Liver (tissue), 9 donors: ENCODE data around the gene BIRC7. TPM values are rescaled to one million over a fixed set of nuclear protein-coding genes. Genes with fewer than 3 reads are reported as not detected.

Experiments used
- DNase-seq: peaks from one replicate; pipeline ENCODE4 v3.0.0-alpha.2; 2017; ENCODE audit warnings: low spot score
- H3K27ac ChIP-seq, 2 donors: one replicate each; pipeline ENCODE4 v1.7.0; 2013; ENCODE audit warnings: inconsistent platforms in 2 of 2, low read length in 2 of 2, control low read depth in 1 of 2, low read depth in 1 of 2, mild to moderate bottlenecking in 1 of 2
- H3K27me3 ChIP-seq, 4 donors: one replicate each; pipeline versions ENCODE4 v1.6.1 to v1.7.0; 2013; ENCODE audit warnings: low read length in 3 of 4, inconsistent platforms in 1 of 4, mild to moderate bottlenecking in 1 of 4, moderate library complexity in 1 of 4; ENCODE audit not compliant: control insufficient read depth in 4 of 4, insufficient read depth in 4 of 4
- H3K36me3 ChIP-seq, 4 donors: one replicate each; pipeline versions ENCODE4 v1.6.1 to v1.7.0; 2013; ENCODE audit warnings: low read length in 3 of 4, mild to moderate bottlenecking in 3 of 4, low read depth in 1 of 4, moderate library complexity in 1 of 4; ENCODE audit not compliant: control insufficient read depth in 4 of 4, insufficient read depth in 3 of 4
- H3K4me1 ChIP-seq, 4 donors: one replicate each; pipeline versions ENCODE4 v1.6.1 to v1.7.0; 2013; ENCODE audit warnings: low read length in 3 of 4, mild to moderate bottlenecking in 3 of 4, moderate library complexity in 1 of 4; ENCODE audit not compliant: control insufficient read depth in 4 of 4, insufficient read depth in 4 of 4
- H3K4me3 ChIP-seq, 3 donors: one replicate each; pipeline versions ENCODE4 v1.6.1 to v1.7.0; 2013; ENCODE audit warnings: low read length in 3 of 3, control low read depth in 1 of 3, low read depth in 1 of 3, mild to moderate bottlenecking in 1 of 3
- H3K9ac ChIP-seq, 2 donors: one replicate each; pipeline ENCODE4 v1.7.0; 2013; ENCODE audit warnings: low read length in 2 of 2, mild to moderate bottlenecking in 2 of 2, moderate library complexity in 2 of 2, control low read depth in 1 of 2, low read depth in 1 of 2
- H3K9me3 ChIP-seq, 4 donors: one replicate each; pipeline versions ENCODE4 v1.6.1 to v1.7.0; 2013; ENCODE audit warnings: low read length in 3 of 4; ENCODE audit not compliant: control insufficient read depth in 4 of 4
- EGR1 ChIP-seq, 2 donors: IDR thresholded peaks; 2 replicates each; pipeline ENCODE4 v1.6.1; 2016 to 2018; ENCODE audit warnings: antibody characterized with exemption in 2 of 2, low read depth in 2 of 2
- FOXA1 ChIP-seq: IDR thresholded peaks from 2 replicates; pipeline ENCODE4 v1.6.1; 2016; ENCODE audit warnings: antibody characterized with exemption
- FOXA2 ChIP-seq: IDR thresholded peaks from 2 replicates; pipeline ENCODE4 v1.6.1; 2016; ENCODE audit warnings: antibody characterized with exemption
- GABPA ChIP-seq, 2 donors: IDR thresholded peaks in 1 of 2; conservative IDR thresholded peaks in 1 of 2; 2 replicates each; pipeline ENCODE4 v1.6.1; 2016; ENCODE audit warnings: antibody characterized with exemption in 2 of 2, mild to moderate bottlenecking in 1 of 2, moderate library complexity in 1 of 2
- HNF4A ChIP-seq, 2 donors: conservative IDR thresholded peaks; 2 replicates each; pipeline ENCODE4 v1.6.1; 2016; ENCODE audit warnings: antibody characterized with exemption in 2 of 2, mild to moderate bottlenecking in 2 of 2
- HNF4G ChIP-seq: IDR thresholded peaks from 2 replicates; pipeline ENCODE4 v1.6.1; 2016; ENCODE audit warnings: antibody characterized with exemption
- JUND ChIP-seq, 2 donors: IDR thresholded peaks; 2 replicates each; pipeline ENCODE4 v1.6.1; 2016; ENCODE audit warnings: antibody characterized with exemption in 2 of 2
- NR2F2 ChIP-seq: IDR thresholded peaks from 2 replicates; pipeline ENCODE4 v1.6.1; 2016; ENCODE audit warnings: antibody characterized with exemption
- RAD21 ChIP-seq, 2 donors: IDR thresholded peaks; 2 replicates each; pipeline ENCODE4 v1.6.1; 2016; ENCODE audit warnings: antibody characterized with exemption in 2 of 2, mild to moderate bottlenecking in 2 of 2
- RXRA ChIP-seq, 2 donors: IDR thresholded peaks; 2 replicates each; pipeline ENCODE4 v1.6.1; 2017 to 2018; ENCODE audit warnings: antibody characterized with exemption in 2 of 2, mild to moderate bottlenecking in 1 of 2
- SP1 ChIP-seq: IDR thresholded peaks from 2 replicates; pipeline ENCODE4 v1.6.1; 2018; ENCODE audit warnings: antibody characterized with exemption, mild to moderate bottlenecking
- TAF1 ChIP-seq: conservative IDR thresholded peaks from 2 replicates; pipeline ENCODE4 v1.6.1; 2016; ENCODE audit warnings: antibody characterized with exemption, mild to moderate bottlenecking
- YY1 ChIP-seq: IDR thresholded peaks from 2 replicates; pipeline ENCODE4 v1.6.1; 2016; ENCODE audit warnings: antibody characterized with exemption, mild to moderate bottlenecking
- WGBS: extraction: QIAGEN DNeasy Blood & Tissue Kit; methylation state at CpG from one replicate; pipeline ENCODE4 v1.1.7; 2013; 5-methylcytosine and 5-hydroxymethylcytosine counted together
- polyA plus RNA-seq, 2 donors: library from polyadenylated mRNA; stranded (reverse) in 1 of 2; unstranded in 1 of 2; fragments of 200-250 nt in 1 of 2; fragments of >200 nt in 1 of 2; fragmentation: Nextera tagmentation in 1 of 2; extraction: Ambion mirVana in 1 of 2; gene quantifications; one replicate each; pipeline versions ENCODE4 v1.2.1 to v1.2.3, GENCODE V29; 2013 to 2015
- total RNA-seq, 2 donors: library from RNA; depleted of rRNA; stranded (reverse); fragments of >200 nt; gene quantifications; one replicate each; pipeline ENCODE4 v1.2.3, GENCODE V29; 2014
- TF ChIP-seq, protein P1 (sequence below): fragments of 150-350 bp; IDR thresholded peaks from 2 replicates; pipeline ENCODE4 v1.5.1; 2017; ENCODE audit warnings: improper control_type of control experiment, low read depth, low read length; ENCODE audit not compliant: missing input control
- TF ChIP-seq, protein P2 (sequence below): IDR thresholded peaks from 2 replicates; pipeline ENCODE4 v1.6.1; 2016; ENCODE audit warnings: antibody characterized with exemption
- TF ChIP-seq, protein P3 (sequence below): IDR thresholded peaks from 2 replicates; pipeline ENCODE4 v1.6.1; 2016; ENCODE audit warnings: antibody characterized with exemption, mild to moderate bottlenecking
- TF ChIP-seq, protein P4 (sequence below): IDR thresholded peaks from 2 replicates; pipeline ENCODE4 v1.6.1; 2016; ENCODE audit warnings: antibody characterized with exemption
- donor health status: healthy.
- donor health status: healthy.
- donor health status: healthy.
- donor health status: healthy.
- donor health status: healthy.

Gene BIRC7
- total and polyA plus RNA-seq, 4 donors, result 0.23 TPM; not detected in 3

DNA sequence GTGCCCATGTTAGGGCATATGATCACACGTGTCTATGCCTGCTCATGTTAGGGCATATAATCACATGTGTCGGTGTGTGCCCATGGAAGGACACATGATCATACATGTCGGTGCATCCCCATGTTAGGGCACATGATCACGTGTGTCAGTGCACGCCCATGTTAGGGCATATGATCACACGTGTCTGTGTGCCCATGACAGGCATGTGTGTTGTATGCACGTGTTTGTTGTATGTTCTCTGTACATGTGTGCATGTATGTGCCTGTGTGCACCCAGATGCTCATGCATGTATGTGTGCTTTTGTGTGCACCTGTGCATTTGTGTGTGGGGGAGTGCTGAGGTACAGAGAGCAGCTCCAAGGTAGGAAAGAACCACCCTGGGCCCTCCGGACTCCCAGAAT, 49.6 kb upstream of the BIRC7 start:
- DNase-seq, result no peak
- H3K27ac ChIP-seq, result no peak overlapping the region
- 93% methylated on average over 8 of the region's 8 CpGs for WGBS
- H3K4me3 ChIP-seq, result no peak overlapping the region
- no peak overlapping the region for H3K9ac ChIP-seq
- H3K9me3 ChIP-seq, result no peaks in the 10 kb centered on the region
- TF ChIP-seq RXRA (IDR thresholded peaks at IDR 0.05) (no peak), GABPA (IDR thresholded peaks at IDR 0.05 in 1 of 2, conservative IDR thresholded peaks at IDR 0.05 in 1 of 2) (no peak), SP1 (no peak), RAD21 (IDR thresholded peaks at IDR 0.05) (no peak), FOXA2 (no peak), EGR1 (IDR thresholded peaks at IDR 0.05; ENCODE audit: low read depth in 2 of 2) (no peak), NR2F2 (no peak), FOXA1 (no peak)
- TF ChIP-seq, protein P1, sequence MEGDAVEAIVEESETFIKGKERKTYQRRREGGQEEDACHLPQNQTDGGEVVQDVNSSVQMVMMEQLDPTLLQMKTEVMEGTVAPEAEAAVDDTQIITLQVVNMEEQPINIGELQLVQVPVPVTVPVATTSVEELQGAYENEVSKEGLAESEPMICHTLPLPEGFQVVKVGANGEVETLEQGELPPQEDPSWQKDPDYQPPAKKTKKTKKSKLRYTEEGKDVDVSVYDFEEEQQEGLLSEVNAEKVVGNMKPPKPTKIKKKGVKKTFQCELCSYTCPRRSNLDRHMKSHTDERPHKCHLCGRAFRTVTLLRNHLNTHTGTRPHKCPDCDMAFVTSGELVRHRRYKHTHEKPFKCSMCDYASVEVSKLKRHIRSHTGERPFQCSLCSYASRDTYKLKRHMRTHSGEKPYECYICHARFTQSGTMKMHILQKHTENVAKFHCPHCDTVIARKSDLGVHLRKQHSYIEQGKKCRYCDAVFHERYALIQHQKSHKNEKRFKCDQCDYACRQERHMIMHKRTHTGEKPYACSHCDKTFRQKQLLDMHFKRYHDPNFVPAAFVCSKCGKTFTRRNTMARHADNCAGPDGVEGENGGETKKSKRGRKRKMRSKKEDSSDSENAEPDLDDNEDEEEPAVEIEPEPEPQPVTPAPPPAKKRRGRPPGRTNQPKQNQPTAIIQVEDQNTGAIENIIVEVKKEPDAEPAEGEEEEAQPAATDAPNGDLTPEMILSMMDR, result no peak
- TF ChIP-seq, protein P2, sequence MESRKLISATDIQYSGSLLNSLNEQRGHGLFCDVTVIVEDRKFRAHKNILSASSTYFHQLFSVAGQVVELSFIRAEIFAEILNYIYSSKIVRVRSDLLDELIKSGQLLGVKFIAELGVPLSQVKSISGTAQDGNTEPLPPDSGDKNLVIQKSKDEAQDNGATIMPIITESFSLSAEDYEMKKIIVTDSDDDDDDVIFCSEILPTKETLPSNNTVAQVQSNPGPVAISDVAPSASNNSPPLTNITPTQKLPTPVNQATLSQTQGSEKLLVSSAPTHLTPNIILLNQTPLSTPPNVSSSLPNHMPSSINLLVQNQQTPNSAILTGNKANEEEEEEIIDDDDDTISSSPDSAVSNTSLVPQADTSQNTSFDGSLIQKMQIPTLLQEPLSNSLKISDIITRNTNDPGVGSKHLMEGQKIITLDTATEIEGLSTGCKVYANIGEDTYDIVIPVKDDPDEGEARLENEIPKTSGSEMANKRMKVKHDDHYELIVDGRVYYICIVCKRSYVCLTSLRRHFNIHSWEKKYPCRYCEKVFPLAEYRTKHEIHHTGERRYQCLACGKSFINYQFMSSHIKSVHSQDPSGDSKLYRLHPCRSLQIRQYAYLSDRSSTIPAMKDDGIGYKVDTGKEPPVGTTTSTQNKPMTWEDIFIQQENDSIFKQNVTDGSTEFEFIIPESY, result no peak
- TF ChIP-seq, protein P3, sequence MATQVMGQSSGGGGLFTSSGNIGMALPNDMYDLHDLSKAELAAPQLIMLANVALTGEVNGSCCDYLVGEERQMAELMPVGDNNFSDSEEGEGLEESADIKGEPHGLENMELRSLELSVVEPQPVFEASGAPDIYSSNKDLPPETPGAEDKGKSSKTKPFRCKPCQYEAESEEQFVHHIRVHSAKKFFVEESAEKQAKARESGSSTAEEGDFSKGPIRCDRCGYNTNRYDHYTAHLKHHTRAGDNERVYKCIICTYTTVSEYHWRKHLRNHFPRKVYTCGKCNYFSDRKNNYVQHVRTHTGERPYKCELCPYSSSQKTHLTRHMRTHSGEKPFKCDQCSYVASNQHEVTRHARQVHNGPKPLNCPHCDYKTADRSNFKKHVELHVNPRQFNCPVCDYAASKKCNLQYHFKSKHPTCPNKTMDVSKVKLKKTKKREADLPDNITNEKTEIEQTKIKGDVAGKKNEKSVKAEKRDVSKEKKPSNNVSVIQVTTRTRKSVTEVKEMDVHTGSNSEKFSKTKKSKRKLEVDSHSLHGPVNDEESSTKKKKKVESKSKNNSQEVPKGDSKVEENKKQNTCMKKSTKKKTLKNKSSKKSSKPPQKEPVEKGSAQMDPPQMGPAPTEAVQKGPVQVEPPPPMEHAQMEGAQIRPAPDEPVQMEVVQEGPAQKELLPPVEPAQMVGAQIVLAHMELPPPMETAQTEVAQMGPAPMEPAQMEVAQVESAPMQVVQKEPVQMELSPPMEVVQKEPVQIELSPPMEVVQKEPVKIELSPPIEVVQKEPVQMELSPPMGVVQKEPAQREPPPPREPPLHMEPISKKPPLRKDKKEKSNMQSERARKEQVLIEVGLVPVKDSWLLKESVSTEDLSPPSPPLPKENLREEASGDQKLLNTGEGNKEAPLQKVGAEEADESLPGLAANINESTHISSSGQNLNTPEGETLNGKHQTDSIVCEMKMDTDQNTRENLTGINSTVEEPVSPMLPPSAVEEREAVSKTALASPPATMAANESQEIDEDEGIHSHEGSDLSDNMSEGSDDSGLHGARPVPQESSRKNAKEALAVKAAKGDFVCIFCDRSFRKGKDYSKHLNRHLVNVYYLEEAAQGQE, result no peak
- H3K36me3 ChIP-seq, result no peaks in the 10 kb centered on the region
- no peaks in the 10 kb centered on the region for H3K27me3 ChIP-seq
- H3K4me1 ChIP-seq, result no peaks in the 10 kb centered on the region

GRCh38 chr20:63186528-63187316, 49.0 kb upstream of the BIRC7 start:
- WGBS, result 91% methylated on average over 8 of the region's 8 CpGs
- H3K27ac ChIP-seq, result no peak overlapping the region
- H3K9me3 ChIP-seq, result no peaks in the 10 kb centered on the region
- no peaks in the 10 kb centered on the region for H3K27me3 ChIP-seq
- H3K36me3 ChIP-seq, result no peaks in the 10 kb centered on the region
- no peaks in the 10 kb centered on the region for H3K4me1 ChIP-seq
- H3K4me3 ChIP-seq, result no peak overlapping the region
- TF ChIP-seq EGR1 (IDR thresholded peaks at IDR 0.05; ENCODE audit: low read depth in 2 of 2) (no peak), FOXA1 (no peak), HNF4A (conservative IDR thresholded peaks at IDR 0.05) (no peak), HNF4G (no peak), RAD21 (IDR thresholded peaks at IDR 0.05) (no peak), SP1 (no peak), FOXA2 (no peak), YY1 (no peak), NR2F2 (no peak), RXRA (IDR thresholded peaks at IDR 0.05) (no peak), TAF1 (no peak), JUND (IDR thresholded peaks at IDR 0.05) (no peak)
- TF ChIP-seq, protein P3, result no peak
- TF ChIP-seq, protein P2, result no peak
- TF ChIP-seq, protein P4, sequence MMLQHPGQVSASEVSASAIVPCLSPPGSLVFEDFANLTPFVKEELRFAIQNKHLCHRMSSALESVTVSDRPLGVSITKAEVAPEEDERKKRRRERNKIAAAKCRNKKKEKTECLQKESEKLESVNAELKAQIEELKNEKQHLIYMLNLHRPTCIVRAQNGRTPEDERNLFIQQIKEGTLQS, result no peak
- no peak overlapping the region for H3K9ac ChIP-seq
- no peak for DNase-seq
